Esophagus squamous epithelium (tissue), 4 donors: Measurements from ENCODE around the gene EVC.

ENCODE experiments used
- CTCF ChIP-seq, 6 experiments: fragments of 450-650 bp in 4 of 6; fragments of 200-600 bp in 2 of 6; sonication (generic) in 2 of 6; IDR thresholded peaks; one replicate each; pipeline ENCODE4 v1.5.1; 2016 to 2019; ENCODE audit warnings: antibody characterized with exemption in 6 of 6, mild to moderate bottlenecking in 4 of 6, moderate library complexity in 4 of 6
- POLR2A ChIP-seq, 4 donors: fragments of 450-650 bp; IDR thresholded peaks; one replicate each; pipeline ENCODE4 v1.6.1; 2017; ENCODE audit warnings: antibody characterized with exemption in 4 of 4, mild to moderate bottlenecking in 4 of 4, moderate library complexity in 3 of 4

- TF ChIP-seq CTCF (IDR thresholded peaks at IDR 0.05) (no peak), POLR2A (IDR thresholded peaks at IDR 0.05) (no peak)
Observed at GRCh38 chr4:5720980-5721379, 10.0 kb downstream of the EVC start.
